DOHH2 (cell line): ENCODE results near the gene GALNT17.

Experiments used
- EZH2phosphoT487 ChIP-seq: fragments of 200-600 bp; sonication (generic); IDR thresholded peaks from 2 replicates; pipeline ENCODE4 v1.6.1; 2017; ENCODE audit warnings: borderline replicate concordance, mild to moderate bottlenecking, antibody characterized with exemption, low read length, moderate library complexity, mixed read lengths
- TF ChIP-seq, protein P1 (sequence below): fragments of 200-600 bp; sonication (generic); IDR thresholded peaks from one replicate; pipeline ENCODE4 v1.5.1; 2014; ENCODE audit warnings: antibody characterized with exemption, mild to moderate bottlenecking, low read depth, low read length; ENCODE audit not compliant: poor library complexity, severe bottlenecking

DNA sequence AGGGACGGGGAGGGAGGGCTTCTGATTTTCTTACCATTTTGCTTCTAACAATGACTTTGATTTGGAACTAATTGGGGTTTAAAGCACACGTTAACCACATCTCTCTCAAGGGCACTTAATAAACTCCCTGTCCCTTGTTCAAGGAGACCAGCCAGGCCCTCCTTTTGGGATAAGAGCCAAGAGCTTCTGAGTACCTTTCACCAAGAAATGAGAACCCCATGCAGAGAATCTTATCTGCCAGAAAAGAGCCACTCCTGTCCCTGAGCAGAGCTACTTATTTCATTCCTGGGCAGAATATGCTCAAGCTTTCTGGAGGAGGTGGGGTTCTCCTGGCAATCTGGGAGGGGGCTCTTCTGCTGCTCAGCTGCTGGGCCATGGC, 574.6 kb downstream of the GALNT17 start:
- TF ChIP-seq EZH2phosphoT487: no peak
- TF ChIP-seq, protein P1, sequence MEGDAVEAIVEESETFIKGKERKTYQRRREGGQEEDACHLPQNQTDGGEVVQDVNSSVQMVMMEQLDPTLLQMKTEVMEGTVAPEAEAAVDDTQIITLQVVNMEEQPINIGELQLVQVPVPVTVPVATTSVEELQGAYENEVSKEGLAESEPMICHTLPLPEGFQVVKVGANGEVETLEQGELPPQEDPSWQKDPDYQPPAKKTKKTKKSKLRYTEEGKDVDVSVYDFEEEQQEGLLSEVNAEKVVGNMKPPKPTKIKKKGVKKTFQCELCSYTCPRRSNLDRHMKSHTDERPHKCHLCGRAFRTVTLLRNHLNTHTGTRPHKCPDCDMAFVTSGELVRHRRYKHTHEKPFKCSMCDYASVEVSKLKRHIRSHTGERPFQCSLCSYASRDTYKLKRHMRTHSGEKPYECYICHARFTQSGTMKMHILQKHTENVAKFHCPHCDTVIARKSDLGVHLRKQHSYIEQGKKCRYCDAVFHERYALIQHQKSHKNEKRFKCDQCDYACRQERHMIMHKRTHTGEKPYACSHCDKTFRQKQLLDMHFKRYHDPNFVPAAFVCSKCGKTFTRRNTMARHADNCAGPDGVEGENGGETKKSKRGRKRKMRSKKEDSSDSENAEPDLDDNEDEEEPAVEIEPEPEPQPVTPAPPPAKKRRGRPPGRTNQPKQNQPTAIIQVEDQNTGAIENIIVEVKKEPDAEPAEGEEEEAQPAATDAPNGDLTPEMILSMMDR: no peak
